ENCODE measurements around the gene ARSJ. TPM values are rescaled to one million over a fixed set of nuclear protein-coding genes. Genes with fewer than 3 reads are reported as not detected.
"Not testable (repeated sequence)": the region's sequence is repeated elsewhere in the genome, so short reads cannot be mapped to it uniquely, and the experiment has no call there.

The ARSJ gene
- total RNA-seq: 10 to 100 TPM in 1 of 2 donors, 1 to 10 TPM in 1; 7.4 to 11.7 TPM
- long read RNA-seq, donor 1, full-length matches to known transcripts: 1 of 3 reads
- long read RNA-seq, donor 1, partial matches to known transcripts: 0 of 3 reads
- long read RNA-seq, donor 1, other reads (novel, unspliced or antisense): 2 of 3 reads
- long read RNA-seq, donor 2, full-length matches to known transcripts: 14 of 25 reads
- long read RNA-seq, donor 2, partial matches to known transcripts: 0 of 25 reads
- long read RNA-seq, donor 2, other reads (novel, unspliced or antisense): 11 of 25 reads

DNA sequence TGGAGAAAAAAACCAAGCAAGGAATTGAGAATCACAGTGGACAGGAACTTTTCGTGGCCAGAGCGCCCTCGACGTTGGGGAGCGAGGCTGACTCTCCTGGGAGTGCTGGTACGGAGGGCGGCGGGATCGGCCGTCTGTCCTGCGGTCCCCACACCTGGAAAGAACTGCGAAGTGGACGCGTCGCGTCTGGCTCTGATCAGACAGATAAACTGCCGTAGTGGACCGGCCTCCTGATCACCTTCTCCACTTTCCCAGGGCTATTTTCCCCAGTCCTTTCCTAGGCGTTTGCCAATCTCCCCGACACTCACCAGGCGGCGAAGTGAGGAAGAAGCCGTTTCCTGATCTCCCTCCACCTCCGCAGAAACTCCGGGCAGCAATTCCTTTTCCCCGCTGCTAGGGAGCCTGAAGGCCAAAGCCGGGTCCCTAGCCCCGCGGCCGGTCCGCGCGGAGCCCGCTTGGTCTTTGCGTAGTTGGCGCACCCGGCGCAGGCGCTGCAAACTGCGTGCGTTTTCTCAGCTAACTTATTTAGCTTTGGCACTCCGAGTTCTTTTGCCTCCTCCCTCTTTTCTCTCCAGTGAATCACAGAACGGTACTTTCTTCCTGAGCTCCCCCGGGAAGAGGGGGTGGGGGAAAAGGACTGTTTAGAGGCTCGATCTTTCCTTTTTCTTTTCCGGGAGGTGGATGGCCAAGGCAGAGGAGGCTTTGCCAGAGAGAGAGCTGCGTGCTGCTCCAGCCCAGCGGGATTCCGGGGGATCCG lies at the start of gene ARSJ:
TSS of gene ARSJ (minus strand) at position 500 of the 757 bp plus-strand sequence. CDS start 813 bp downstream, outside the sequence.
- peak; percentile 86 for DNase-seq (ENCODE audit: low spot score)
- intact Hi-C loops (cut with DNase I): no loop called here

DNA sequence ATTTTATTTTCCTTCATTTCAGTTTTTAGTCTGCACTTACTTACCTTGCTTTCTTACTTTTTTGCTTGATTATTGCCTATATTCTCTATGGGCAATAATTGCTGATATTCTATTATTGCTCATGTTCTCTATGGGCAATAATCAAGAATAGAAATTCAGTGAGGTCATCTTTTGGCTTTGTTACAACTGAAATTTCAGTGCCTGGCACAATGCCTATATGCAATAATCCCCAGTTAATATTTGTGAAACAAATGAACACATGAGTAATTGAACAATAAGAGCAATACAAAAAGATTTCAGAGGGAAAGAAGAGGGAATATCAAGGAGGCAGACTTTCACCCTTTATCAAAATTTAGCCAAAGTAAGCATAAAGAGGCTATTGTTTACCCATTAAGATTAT lies 48.6 kb upstream of the ARSJ start:
- no peak for DNase-seq (ENCODE audit: low spot score)
- intact Hi-C loops (cut with DNase I): no loop called here

- intact Hi-C loops (cut with DNase I): no loop called here
- DNase-seq (ENCODE audit: low spot score): no peak
Observed at GRCh38 chr4:114027596-114027995, 48.1 kb upstream of the ARSJ start.

DNA sequence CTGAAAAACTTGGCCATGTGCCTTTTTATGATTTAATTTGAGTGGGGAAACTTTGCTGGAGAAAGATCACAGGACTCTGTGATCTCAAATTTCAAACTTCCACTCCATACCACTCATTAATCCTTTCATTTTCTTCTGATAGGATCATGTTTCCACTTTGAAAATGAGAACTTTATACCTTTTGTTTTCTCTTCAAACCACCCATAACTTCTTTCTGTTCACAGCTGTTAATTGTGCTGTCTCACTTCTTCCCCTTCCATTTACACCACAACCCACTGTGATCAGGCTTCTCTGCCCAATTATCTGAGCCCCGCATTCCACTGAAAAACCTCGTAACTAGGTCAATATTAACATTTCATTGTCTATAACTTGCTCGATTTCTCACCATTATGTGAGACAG lies 47.0 kb upstream of the ARSJ start:
- no peak for DNase-seq (ENCODE audit: low spot score)
- intact Hi-C loops (cut with DNase I): no loop called here

DNA sequence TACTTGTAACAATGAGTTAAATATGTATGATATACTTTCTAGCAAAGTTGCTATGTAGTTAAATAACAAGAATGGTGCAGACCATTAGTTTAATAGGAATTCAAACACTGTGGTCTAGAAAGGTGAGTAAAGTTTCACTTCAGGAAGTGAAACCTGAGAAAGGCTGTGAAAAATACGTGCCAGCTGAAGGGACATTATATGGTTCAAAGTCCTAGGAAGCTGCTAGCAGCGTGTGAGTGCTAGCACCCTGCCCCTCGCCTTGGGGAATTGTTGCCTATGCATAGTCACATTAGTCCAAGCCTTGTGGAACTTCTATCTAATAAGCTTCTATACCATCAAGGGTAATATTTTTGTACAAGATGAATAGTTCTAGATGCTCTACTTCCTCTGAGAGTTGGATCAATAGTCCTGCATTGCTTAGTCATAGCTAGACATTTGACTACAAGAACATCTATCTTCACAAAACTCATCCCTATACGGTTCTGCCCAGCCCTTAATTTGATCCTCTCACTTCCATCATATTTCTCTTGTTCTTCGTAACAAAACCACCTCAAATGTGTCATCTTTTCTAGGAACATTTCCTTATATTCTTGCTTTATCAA lies 45.8 kb upstream of the ARSJ start:
- intact Hi-C loops (cut with DNase I): no loop called here
- DNase-seq (ENCODE audit: low spot score): no peak

DNA sequence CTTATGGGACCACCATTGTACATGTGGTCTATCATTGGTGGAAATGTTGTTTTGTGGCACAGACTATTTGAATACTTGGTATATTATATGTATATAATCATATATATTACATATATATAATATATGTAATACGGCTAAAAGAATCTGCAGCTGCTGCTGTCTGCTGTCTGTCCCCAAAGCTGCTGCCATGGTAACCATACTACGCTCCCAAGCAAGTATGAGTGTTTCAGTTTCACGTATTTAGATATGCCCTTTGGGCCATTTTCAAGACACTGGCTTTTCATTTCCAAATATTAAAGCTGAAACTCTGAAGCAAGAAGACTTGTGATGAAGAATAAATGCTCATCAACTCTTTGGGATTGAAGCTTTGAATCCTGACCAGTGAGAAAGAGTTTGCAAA lies 42.0 kb upstream of the ARSJ start:
- intact Hi-C loops (cut with DNase I): no loop called here
- DNase-seq (ENCODE audit: low spot score): no peak

DNA sequence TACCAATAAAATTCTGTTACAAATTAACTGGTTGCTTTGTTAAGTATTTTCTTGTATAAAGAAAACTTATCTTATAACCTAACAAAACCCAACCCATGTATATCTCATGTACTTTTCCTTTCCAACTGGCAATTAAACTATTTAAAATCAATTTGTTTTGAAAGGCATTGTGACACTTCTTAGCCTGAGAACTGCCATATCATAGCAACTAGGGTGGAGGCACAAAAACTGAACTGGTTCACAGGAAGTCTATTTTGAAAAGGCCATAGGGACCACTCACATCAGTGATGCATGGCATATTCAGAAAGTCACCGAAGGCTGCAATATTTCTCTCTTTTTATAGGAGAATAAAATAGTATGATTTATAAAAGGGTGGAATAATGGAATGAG lies 40.5 kb upstream of the ARSJ start:
- intact Hi-C loops (cut with DNase I): no loop called here
- no peak for DNase-seq (ENCODE audit: low spot score)

GRCh38 chr4:114019276-114019968 lies 40.0 kb upstream of the ARSJ start:
- intact Hi-C loops (cut with DNase I): no loop called here

DNA sequence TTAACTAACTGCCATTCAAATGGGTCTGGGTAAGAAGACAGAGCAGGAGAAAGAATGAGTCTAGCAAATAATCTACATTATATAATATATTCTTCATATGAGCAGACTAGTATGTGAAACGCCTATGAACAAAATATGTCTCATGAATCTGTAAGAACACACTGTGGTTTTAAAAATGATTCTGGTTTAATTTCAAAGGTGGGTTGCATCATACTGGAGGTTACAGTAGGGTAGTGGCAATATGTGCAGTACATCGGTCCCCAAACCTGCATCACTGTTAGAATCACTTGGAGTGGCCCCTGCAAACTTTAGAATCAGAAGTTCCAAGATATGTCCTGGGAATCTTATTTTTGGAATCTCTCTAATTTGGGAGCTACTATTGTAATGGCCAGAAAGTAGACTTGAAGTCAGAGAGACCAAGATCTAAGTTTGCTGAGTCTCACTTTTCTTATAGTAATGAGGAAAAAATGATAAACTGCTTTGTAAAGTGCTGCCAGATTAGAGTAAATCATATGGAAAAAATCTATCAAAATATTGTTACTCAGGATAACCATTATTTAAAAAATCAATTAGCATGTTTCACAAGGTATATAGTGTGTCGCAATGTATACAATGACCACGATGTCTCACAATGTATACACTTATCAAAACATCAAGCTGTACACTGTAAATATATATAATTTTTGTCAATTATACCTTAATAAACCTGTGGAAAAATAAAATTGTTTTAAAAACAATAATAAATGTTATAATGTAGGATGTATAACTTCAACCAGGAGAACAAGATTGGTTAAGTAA lies 37.9 kb upstream of the ARSJ start:
- DNase-seq (ENCODE audit: low spot score): no peak
- intact Hi-C loops (cut with DNase I): no loop called here

More at GRCh38 chr4:114019276-114019968, 40.0 kb upstream of the ARSJ start:
- DNase-seq (ENCODE audit: low spot score): no peak

DNA sequence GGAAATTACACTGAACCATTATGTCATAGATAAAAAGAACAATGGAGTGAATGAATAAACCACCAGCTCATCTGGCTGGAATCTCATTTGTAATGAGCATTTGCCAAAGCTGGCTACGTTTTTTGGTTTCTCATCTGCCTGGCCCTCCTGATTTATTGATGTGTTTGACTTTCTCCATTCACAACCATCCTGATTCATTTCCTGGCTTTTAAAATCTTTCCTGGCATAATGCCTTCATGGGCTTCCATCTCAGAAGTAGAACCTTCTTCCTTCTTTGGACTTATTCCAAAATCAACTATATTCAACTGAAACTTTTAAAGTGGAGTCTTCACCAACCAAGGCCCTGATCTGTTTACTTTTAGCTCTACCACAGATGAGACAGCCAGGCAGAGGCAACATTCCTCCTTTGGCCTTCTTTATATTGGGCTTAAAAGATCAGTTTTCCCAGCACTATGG lies 36.0 kb upstream of the ARSJ start:
- intact Hi-C loops (cut with DNase I): no loop called here
- DNase-seq (ENCODE audit: low spot score): no peak

- intact Hi-C loops (cut with DNase I); DNase-seq (ENCODE audit: low spot score): not testable (repeated sequence)
Observed at GRCh38 chr4:114013201-114013600, 33.8 kb upstream of the ARSJ start.

- no peak for DNase-seq (ENCODE audit: low spot score)
- intact Hi-C loops (cut with DNase I): no loop called here
Observed at GRCh38 chr4:114012749-114013148, 33.3 kb upstream of the ARSJ start.

GRCh38 chr4:114005569-114006442 lies 26.4 kb upstream of the ARSJ start:
- no peak for DNase-seq (ENCODE audit: low spot score)
- intact Hi-C loops (cut with DNase I): no loop called here

GRCh38 chr4:114004483-114005226 lies 25.2 kb upstream of the ARSJ start:
- intact Hi-C loops (cut with DNase I); DNase-seq (ENCODE audit: low spot score): not testable (repeated sequence)

GRCh38 chr4:113998531-113998930 lies 19.1 kb upstream of the ARSJ start:
- no peak for DNase-seq (ENCODE audit: low spot score)
- intact Hi-C loops (cut with DNase I): no loop called here

DNA sequence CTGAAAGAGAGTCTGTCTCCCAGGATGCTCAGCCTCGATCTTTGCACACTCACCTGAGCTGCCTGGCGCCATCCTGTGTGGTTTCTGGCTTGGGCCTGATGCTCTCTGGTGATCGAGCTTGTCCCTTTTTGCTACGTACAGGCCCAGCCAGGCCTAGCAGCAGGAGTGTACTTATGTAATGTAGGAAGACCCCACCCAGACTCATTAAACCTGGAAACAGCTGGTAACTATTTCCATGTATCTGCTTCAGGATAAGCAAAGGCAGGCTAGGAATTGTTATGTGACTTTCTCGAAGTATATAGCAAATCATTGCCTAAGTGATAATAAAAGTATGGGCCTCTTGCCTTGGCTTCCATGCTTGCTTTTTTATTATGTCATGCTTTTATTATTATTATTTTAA lies 18.6 kb upstream of the ARSJ start:
- intact Hi-C loops (cut with DNase I): no loop called here
- no peak for DNase-seq (ENCODE audit: low spot score)

DNA sequence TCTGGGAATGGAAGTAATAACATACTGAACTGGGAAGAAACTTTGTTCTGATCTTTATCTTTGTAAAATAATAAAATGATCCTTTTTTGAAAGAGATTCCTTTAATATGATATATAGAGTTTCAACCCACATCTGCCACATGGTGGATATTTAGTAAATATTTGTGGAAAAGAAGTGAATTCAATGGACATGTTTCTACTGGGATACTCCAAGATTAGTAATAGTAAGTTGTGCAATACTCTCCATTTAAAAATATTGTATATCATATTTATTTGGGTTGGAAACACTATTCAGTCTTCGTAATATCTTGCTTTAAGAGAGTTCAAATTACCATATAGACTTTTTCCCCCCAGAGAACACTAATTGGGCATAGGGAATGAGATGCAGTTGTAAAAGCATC lies 17.8 kb upstream of the ARSJ start:
- intact Hi-C loops (cut with DNase I): no loop called here
- no peak for DNase-seq (ENCODE audit: low spot score)
